Stimulated activated naive CD8-positive, alpha-beta T cell treated with anti-CD3 and anti-CD28 coated beads, Interleukin-15, amount 100 ng/mL, for 72 hours (primary cell): Measurements from ENCODE around the gene MESP1.
A peak's percentile ranks its signal among the peaks of the same experiment; 100 is the strongest.

Source experiments
- ATAC-seq: fragments of 150-1000 bp; cut with Tn5 transposase; 2 replicates; pipeline ENCODE4 v1.10.0; 2021; ENCODE audit warnings: mild to moderate bottlenecking, moderate library complexity
- DNase-seq, 2 donors: peaks; one replicate each; pipeline ENCODE4 v3.0.0; 2021 to 2022
- H3K27ac Mint-ChIP-seq, 2 donors: one replicate each; pipeline ENCODE4 v1.8.0; 2022; ENCODE audit warnings: mild to moderate bottlenecking in 2 of 2, mixed read lengths in 2 of 2, moderate library complexity in 2 of 2
- H3K27me3 Mint-ChIP-seq: one replicate; pipeline ENCODE4 v1.8.0; 2022; ENCODE audit warnings: mixed read lengths
- H3K4me1 Mint-ChIP-seq: one replicate; pipeline ENCODE4 v1.8.0; 2022; ENCODE audit warnings: mild to moderate bottlenecking, mixed read lengths
- H3K4me3 Mint-ChIP-seq, 2 donors: one replicate each; pipeline ENCODE4 v1.8.0; 2022; ENCODE audit warnings: mild to moderate bottlenecking in 2 of 2, mixed read lengths in 2 of 2, moderate library complexity in 1 of 2
- H3K9me3 Mint-ChIP-seq, 2 donors: one replicate each; pipeline ENCODE4 v1.8.0; 2022; ENCODE audit warnings: mixed read lengths in 2 of 2

MESP1 gene

GRCh38 chr15:89753855-89754254 is 2.8 kb upstream of the MESP1 start:
- no peak overlapping the region for H3K4me3 Mint-ChIP-seq
- H3K4me1 Mint-ChIP-seq = peaks cover 8% of the 10 kb centered on the region
- no peak for ATAC-seq
- no peaks in the 10 kb centered on the region for H3K9me3 Mint-ChIP-seq
- peaks cover 22% of the 10 kb centered on the region for H3K27me3 Mint-ChIP-seq
- H3K27ac Mint-ChIP-seq = no peak overlapping the region
- no peak for DNase-seq

DNA sequence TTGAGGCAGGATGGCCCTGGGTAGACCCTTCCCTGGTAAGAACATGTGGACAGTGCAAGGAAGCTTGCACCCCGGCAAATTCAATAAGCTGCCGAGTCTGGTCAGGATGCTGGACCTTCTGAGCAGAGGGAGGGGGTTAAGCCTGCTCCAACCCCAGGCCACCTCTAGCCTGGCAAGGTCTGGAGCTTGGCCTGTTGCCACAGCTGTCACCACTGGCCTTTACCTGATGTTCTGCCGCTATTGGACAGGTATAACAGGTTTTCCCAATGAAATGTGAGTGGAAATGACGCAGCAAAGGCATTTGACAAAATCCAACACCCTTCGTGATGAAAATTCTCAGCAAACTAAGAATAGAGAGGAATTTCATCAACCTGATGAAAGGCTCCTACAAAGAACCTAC is 699 bp upstream of the MESP1 start:
- DNase-seq = no peak
- Mint-ChIP-seq H3K27ac (no peak overlapping the region), H3K9me3 (no peaks in the 10 kb centered on the region), H3K4me3 (peak overlapping the region in 1 of 2 donors; percentile 57), H3K4me1 (peaks cover 8% of the 10 kb centered on the region), H3K27me3 (peaks cover 28% of the 10 kb centered on the region)
- ATAC-seq = no peak

- Mint-ChIP-seq H3K4me1 (peaks cover 8% of the 10 kb centered on the region), H3K27me3 (peaks cover 17% of the 10 kb centered on the region), H3K9me3 (no peaks in the 10 kb centered on the region), H3K4me3 (peak overlapping the region; percentile 82 to 88), H3K27ac (peak overlapping the region; percentile 74 to 90)
- ATAC-seq (peak; percentile 40), DNase-seq (peak in 1 of 2 donors; percentile 25)
These were observed 994 bp downstream of the MESP1 start for GRCh38 chr15:89749951-89750559.

DNA sequence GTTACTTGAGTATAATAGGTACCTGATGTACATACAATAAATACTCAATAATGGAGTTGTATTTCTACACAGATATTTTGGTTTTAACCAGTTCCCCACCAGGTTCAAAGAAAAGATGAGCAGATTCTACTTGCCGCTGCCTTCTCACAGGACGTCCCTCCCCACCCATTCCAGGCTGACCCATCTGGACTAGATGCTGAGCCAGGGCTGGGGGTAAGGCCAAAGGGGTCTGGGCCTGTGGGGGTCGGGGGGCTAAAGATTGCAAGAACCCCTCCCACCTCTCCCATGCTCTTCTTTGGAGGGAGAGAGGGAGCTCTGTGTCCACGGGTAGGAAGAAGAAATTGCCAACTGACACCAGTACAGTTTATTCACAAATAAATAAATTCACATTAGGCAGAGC is 1.5 kb downstream of the MESP1 start:
- Mint-ChIP-seq H3K4me3 (peak overlapping the region; percentile 82 to 88), H3K9me3 (no peaks in the 10 kb centered on the region), H3K4me1 (peaks cover 8% of the 10 kb centered on the region), H3K27ac (peak overlapping the region in 1 of 2 donors; percentile 16), H3K27me3 (peaks cover 17% of the 10 kb centered on the region)
- DNase-seq = no peak
- no peak for ATAC-seq

- Mint-ChIP-seq H3K9me3 (no peaks in the 10 kb centered on the region), H3K27ac (no peak overlapping the region), H3K4me3 (no peak overlapping the region)
These were observed 2.0 kb downstream of the MESP1 start for GRCh38 chr15:89749054-89749453.

GRCh38 chr15:89747708-89748682 is 3.1 kb downstream of the MESP1 start:
- Mint-ChIP-seq H3K27me3 (peaks cover 17% of the 10 kb centered on the region), H3K4me3 (no peak overlapping the region), H3K9me3 (no peaks in the 10 kb centered on the region), H3K27ac (no peak overlapping the region), H3K4me1 (peaks cover 8% of the 10 kb centered on the region)
- DNase-seq (no peak), ATAC-seq (no peak)

More at GRCh38 chr15:89749054-89749453, 2.0 kb downstream of the MESP1 start:
- H3K27me3 Mint-ChIP-seq = peaks cover 17% of the 10 kb centered on the region
- ATAC-seq (no peak), DNase-seq (no peak)
- peaks cover 8% of the 10 kb centered on the region for H3K4me1 Mint-ChIP-seq

DNA sequence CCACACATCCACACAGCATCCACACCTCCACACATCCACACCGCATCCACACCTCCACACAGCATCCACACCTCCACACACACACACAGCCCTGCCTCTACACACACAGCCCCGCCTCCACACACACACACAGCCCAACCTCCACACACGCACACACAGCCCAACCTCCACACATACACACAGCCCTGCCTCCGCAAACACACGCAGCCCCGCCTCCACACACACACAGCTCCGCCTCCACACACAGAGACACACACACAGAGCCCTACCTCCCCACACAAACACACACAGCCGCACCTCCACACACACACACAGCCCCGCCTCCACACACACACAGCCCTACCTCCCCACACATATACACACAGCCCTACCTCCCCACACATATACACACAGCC is 4.7 kb downstream of the MESP1 start:
- ATAC-seq (no peak), DNase-seq (no peak)
- H3K27ac Mint-ChIP-seq = no peak overlapping the region
- no peaks in the 10 kb centered on the region for H3K9me3 Mint-ChIP-seq
- H3K27me3 Mint-ChIP-seq = peaks cover 6% of the 10 kb centered on the region
- H3K4me3 Mint-ChIP-seq = no peak overlapping the region
- H3K4me1 Mint-ChIP-seq = peaks cover 8% of the 10 kb centered on the region

- Mint-ChIP-seq H3K4me3 (no peak overlapping the region), H3K27me3 (peaks cover 6% of the 10 kb centered on the region), H3K9me3 (no peaks in the 10 kb centered on the region), H3K27ac (no peak overlapping the region), H3K4me1 (peaks cover 8% of the 10 kb centered on the region)
- DNase-seq = no peak
- ATAC-seq = no peak
These were observed 5.3 kb downstream of the MESP1 start for GRCh38 chr15:89745768-89746167.

GRCh38 chr15:89745131-89745530 is 5.9 kb downstream of the MESP1 start:
- ATAC-seq (no peak), DNase-seq (no peak)
- no peaks in the 10 kb centered on the region for H3K9me3 Mint-ChIP-seq
- H3K27ac Mint-ChIP-seq = peak overlapping the region in 1 of 2 donors; percentile 61
- H3K4me1 Mint-ChIP-seq = peaks cover 8% of the 10 kb centered on the region
- no peak overlapping the region for H3K4me3 Mint-ChIP-seq
- H3K27me3 Mint-ChIP-seq = peaks cover 6% of the 10 kb centered on the region

DNA sequence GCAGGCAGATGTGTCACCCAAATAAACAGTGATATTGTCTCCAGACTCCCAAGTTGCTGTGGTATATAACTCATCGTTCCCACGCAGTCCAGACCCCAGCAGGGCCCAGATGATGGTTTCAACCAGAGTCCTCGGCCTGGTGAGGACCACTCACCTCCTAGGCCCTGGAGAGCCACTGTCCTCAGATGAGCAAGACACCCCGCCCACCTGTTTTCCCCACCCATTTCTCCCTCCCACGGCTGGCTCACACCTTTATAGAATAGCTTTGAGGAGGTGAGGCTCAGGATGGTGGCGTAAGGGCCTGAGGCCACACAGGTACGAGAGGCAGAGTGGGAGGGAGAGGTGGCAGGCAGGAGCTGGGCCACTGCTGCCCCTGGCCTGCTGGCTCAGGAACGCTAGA is 7.5 kb downstream of the MESP1 start:
- no peak for DNase-seq
- no peaks in the 10 kb centered on the region for H3K9me3 Mint-ChIP-seq

GRCh38 chr15:89743011-89743410 is 8.0 kb downstream of the MESP1 start:
- ATAC-seq (no peak), DNase-seq (no peak)
- Mint-ChIP-seq H3K27me3 (peaks cover 1% of the 10 kb centered on the region), H3K9me3 (no peaks in the 10 kb centered on the region), H3K4me1 (no peaks in the 10 kb centered on the region), H3K27ac (peak overlapping the region in 1 of 2 donors; percentile 81), H3K4me3 (no peak overlapping the region)

More for the DNA sequence above, 7.5 kb downstream of the MESP1 start:
- H3K27me3 Mint-ChIP-seq = peaks cover 6% of the 10 kb centered on the region
- H3K4me3 Mint-ChIP-seq = no peak overlapping the region
- no peak for ATAC-seq
- H3K4me1 Mint-ChIP-seq = no peaks in the 10 kb centered on the region
- H3K27ac Mint-ChIP-seq = no peak overlapping the region

- H3K4me3 Mint-ChIP-seq = peak overlapping the region in 1 of 2 donors; percentile 19
These were observed 10.9 kb downstream of the MESP1 start for GRCh38 chr15:89740137-89740536.

DNA sequence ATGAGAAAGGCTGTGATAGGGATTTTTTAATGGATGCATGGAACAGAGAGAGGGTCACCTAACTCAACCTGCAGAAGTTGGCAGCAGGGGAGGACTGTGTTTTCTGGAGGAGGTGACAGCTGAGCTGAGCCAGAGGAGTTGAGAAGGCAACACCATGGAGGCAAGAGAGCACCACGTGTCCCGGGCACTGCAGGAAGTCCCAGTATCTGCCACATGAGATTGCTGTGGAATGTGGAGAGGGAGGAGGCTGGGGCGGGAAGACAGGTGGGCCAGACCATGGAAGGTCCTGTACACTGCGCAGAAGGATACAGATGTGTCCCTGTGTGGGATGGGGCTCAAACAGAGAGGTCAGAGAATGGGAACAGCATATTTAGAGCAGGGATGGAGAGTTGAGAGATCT is 15.3 kb downstream of the MESP1 start:
- no peak overlapping the region for H3K27ac Mint-ChIP-seq
- H3K27me3 Mint-ChIP-seq = peaks cover 22% of the 10 kb centered on the region
- no peaks in the 10 kb centered on the region for H3K4me1 Mint-ChIP-seq
- no peaks in the 10 kb centered on the region for H3K9me3 Mint-ChIP-seq
- ATAC-seq (no peak), DNase-seq (no peak)
- H3K4me3 Mint-ChIP-seq = no peak overlapping the region

More at GRCh38 chr15:89740137-89740536, 10.9 kb downstream of the MESP1 start:
- Mint-ChIP-seq H3K27ac (no peak overlapping the region), H3K4me1 (no peaks in the 10 kb centered on the region), H3K27me3 (peaks cover 13% of the 10 kb centered on the region), H3K9me3 (no peaks in the 10 kb centered on the region)
- DNase-seq = peak; percentile 60 to 65
- ATAC-seq = peak; percentile 87

GRCh38 chr15:89732451-89733172 is 18.4 kb downstream of the MESP1 start:
- Mint-ChIP-seq H3K9me3 (no peaks in the 10 kb centered on the region), H3K27me3 (peaks cover 22% of the 10 kb centered on the region), H3K27ac (peak overlapping the region in 1 of 2 donors; percentile 1), H3K4me3 (no peak overlapping the region), H3K4me1 (no peaks in the 10 kb centered on the region)
- ATAC-seq (no peak), DNase-seq (no peak)

GRCh38 chr15:89731275-89731674 is 19.8 kb downstream of the MESP1 start:
- ATAC-seq (no peak), DNase-seq (no peak)
- Mint-ChIP-seq H3K27me3 (peaks cover 17% of the 10 kb centered on the region), H3K4me3 (no peak overlapping the region), H3K27ac (no peak overlapping the region), H3K4me1 (no peaks in the 10 kb centered on the region), H3K9me3 (no peaks in the 10 kb centered on the region)
